ENCODE data around the gene RNF148.

Gene RNF148

GRCh38 chr7:122677149-122677548 is 25.6 kb downstream of the RNF148 start:
- Histone ChIP-seq H4K20me1 (ENCODE audit: low read depth, low read length) (no peaks in the 10 kb centered on the region), H3F3A (ENCODE audit: insufficient read depth) (no peaks in the 10 kb centered on the region), H2AFZ (ENCODE audit: low read depth, low read length, severe bottlenecking) (no peak overlapping the region), H3K27ac (ENCODE audit: low read depth, low read length) (no peak overlapping the region), H3K4me3 (ENCODE audit: insufficient read depth, low read length, poor library complexity, severe bottlenecking) (no peak overlapping the region), H3K79me2 (ENCODE audit: insufficient read depth, low read length) (no peaks in the 10 kb centered on the region), H3K36me3 (ENCODE audit: low read length) (no peaks in the 10 kb centered on the region), H3K9me2 (replicated peaks; ENCODE audit: insufficient read depth, low read length) (no peaks in the 10 kb centered on the region), H3K9me3 (ENCODE audit: insufficient read depth, low read length) (no peaks in the 10 kb centered on the region), H3K9ac (ENCODE audit: low read length) (no peak overlapping the region), H3K27me3 (ENCODE audit: low read length) (no peaks in the 10 kb centered on the region), H3K4me2 (ENCODE audit: low read depth, low read length, poor library complexity, severe bottlenecking) (no peak overlapping the region)
- no peak for TF ChIP-seq EZH2phosphoT487 (conservative IDR thresholded peaks at IDR 0.05; ENCODE audit: low read length)
- TF ChIP-seq, protein P1, sequence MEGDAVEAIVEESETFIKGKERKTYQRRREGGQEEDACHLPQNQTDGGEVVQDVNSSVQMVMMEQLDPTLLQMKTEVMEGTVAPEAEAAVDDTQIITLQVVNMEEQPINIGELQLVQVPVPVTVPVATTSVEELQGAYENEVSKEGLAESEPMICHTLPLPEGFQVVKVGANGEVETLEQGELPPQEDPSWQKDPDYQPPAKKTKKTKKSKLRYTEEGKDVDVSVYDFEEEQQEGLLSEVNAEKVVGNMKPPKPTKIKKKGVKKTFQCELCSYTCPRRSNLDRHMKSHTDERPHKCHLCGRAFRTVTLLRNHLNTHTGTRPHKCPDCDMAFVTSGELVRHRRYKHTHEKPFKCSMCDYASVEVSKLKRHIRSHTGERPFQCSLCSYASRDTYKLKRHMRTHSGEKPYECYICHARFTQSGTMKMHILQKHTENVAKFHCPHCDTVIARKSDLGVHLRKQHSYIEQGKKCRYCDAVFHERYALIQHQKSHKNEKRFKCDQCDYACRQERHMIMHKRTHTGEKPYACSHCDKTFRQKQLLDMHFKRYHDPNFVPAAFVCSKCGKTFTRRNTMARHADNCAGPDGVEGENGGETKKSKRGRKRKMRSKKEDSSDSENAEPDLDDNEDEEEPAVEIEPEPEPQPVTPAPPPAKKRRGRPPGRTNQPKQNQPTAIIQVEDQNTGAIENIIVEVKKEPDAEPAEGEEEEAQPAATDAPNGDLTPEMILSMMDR (IDR thresholded peaks at IDR 0.05; ENCODE audit: insufficient read depth, low read length, poor library complexity, severe bottlenecking), result no peak

GRCh38 chr7:122676466-122676865 is 26.3 kb downstream of the RNF148 start:
- Histone ChIP-seq H3F3A (ENCODE audit: insufficient read depth) (no peaks in the 10 kb centered on the region), H3K36me3 (ENCODE audit: low read length) (no peaks in the 10 kb centered on the region)
- TF ChIP-seq, protein P1 (IDR thresholded peaks at IDR 0.05; ENCODE audit: insufficient read depth, low read length, poor library complexity, severe bottlenecking), result no peak
- no peak for TF ChIP-seq EZH2phosphoT487 (conservative IDR thresholded peaks at IDR 0.05; ENCODE audit: low read length)

GRCh38 chr7:122675621-122676020 is 27.1 kb downstream of the RNF148 start:
- Histone ChIP-seq H3K4me2 (ENCODE audit: low read depth, low read length, poor library complexity, severe bottlenecking) (no peak overlapping the region), H3K79me2 (ENCODE audit: insufficient read depth, low read length) (no peaks in the 10 kb centered on the region), H3K27me3 (ENCODE audit: low read length) (no peaks in the 10 kb centered on the region), H4K20me1 (ENCODE audit: low read depth, low read length) (no peaks in the 10 kb centered on the region), H3F3A (ENCODE audit: insufficient read depth) (no peaks in the 10 kb centered on the region), H3K27ac (ENCODE audit: low read depth, low read length) (no peak overlapping the region), H3K36me3 (ENCODE audit: low read length) (no peaks in the 10 kb centered on the region), H3K9me3 (ENCODE audit: insufficient read depth, low read length) (no peaks in the 10 kb centered on the region), H2AFZ (ENCODE audit: low read depth, low read length, severe bottlenecking) (no peak overlapping the region), H3K9me2 (replicated peaks; ENCODE audit: insufficient read depth, low read length) (no peaks in the 10 kb centered on the region), H3K4me3 (ENCODE audit: insufficient read depth, low read length, poor library complexity, severe bottlenecking) (no peak overlapping the region), H3K9ac (ENCODE audit: low read length) (no peak overlapping the region)
- TF ChIP-seq, protein P1 (IDR thresholded peaks at IDR 0.05; ENCODE audit: insufficient read depth, low read length, poor library complexity, severe bottlenecking), result no peak
- TF ChIP-seq EZH2phosphoT487 (conservative IDR thresholded peaks at IDR 0.05; ENCODE audit: low read length), result no peak

More at GRCh38 chr7:122676466-122676865, 26.3 kb downstream of the RNF148 start:
- H3K9me3 ChIP-seq (ENCODE audit: insufficient read depth, low read length), result no peaks in the 10 kb centered on the region
- H3K4me3 ChIP-seq (ENCODE audit: insufficient read depth, low read length, poor library complexity, severe bottlenecking), result no peak overlapping the region
- no peak overlapping the region for H3K27ac ChIP-seq (ENCODE audit: low read depth, low read length)
- H3K4me2 ChIP-seq (ENCODE audit: low read depth, low read length, poor library complexity, severe bottlenecking), result no peak overlapping the region
- H3K79me2 ChIP-seq (ENCODE audit: insufficient read depth, low read length), result no peaks in the 10 kb centered on the region
- no peaks in the 10 kb centered on the region for H3K9me2 ChIP-seq (replicated peaks; ENCODE audit: insufficient read depth, low read length)
- H3K9ac ChIP-seq (ENCODE audit: low read length), result no peak overlapping the region
- no peak overlapping the region for H2AFZ ChIP-seq (ENCODE audit: low read depth, low read length, severe bottlenecking)
- no peaks in the 10 kb centered on the region for H4K20me1 ChIP-seq (ENCODE audit: low read depth, low read length)
- H3K27me3 ChIP-seq (ENCODE audit: low read length), result no peaks in the 10 kb centered on the region

Data from SU-DHL-6 (cell line).